HG03439 (cell line): ENCODE data around the gene SLC28A2.
"Not testable (repeated sequence)": the region's sequence is repeated elsewhere in the genome, so short reads cannot be mapped to it uniquely, and the experiment has no call there.

Source experiments
- ATAC-seq: cut with Tn5 transposase; IDR thresholded peaks from one replicate; pipeline ENCODE4 v1.9.1; 2021; ENCODE audit warnings: mild to moderate bottlenecking, moderate library complexity; ENCODE audit not compliant: unreplicated experiment

Gene SLC28A2, protein sequence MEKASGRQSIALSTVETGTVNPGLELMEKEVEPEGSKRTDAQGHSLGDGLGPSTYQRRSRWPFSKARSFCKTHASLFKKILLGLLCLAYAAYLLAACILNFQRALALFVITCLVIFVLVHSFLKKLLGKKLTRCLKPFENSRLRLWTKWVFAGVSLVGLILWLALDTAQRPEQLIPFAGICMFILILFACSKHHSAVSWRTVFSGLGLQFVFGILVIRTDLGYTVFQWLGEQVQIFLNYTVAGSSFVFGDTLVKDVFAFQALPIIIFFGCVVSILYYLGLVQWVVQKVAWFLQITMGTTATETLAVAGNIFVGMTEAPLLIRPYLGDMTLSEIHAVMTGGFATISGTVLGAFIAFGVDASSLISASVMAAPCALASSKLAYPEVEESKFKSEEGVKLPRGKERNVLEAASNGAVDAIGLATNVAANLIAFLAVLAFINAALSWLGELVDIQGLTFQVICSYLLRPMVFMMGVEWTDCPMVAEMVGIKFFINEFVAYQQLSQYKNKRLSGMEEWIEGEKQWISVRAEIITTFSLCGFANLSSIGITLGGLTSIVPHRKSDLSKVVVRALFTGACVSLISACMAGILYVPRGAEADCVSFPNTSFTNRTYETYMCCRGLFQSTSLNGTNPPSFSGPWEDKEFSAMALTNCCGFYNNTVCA

DNA sequence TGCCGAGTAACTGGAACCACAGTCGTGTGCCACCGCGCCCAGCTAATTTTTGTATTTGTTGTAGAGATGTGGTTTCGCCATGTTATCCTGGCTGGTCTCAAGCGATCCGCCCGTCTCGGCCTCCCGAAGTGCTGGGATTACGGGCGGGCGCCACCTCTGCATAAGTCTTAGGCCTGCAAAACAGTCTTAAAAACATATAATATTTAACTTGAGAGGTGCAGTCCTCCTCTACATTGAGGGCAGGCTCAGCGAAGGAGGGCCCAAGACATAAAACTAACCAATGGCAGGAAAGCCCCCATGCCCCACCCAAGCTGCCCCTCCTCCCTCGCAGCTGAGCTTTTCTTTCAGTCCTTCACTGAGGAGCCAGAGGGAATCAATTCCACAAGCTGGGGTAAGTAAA lies at the start of gene SLC28A2:
TSS of gene SLC28A2 (plus strand) at position 347 of the 400 bp plus-strand sequence. CDS start 982 bp downstream, outside the sequence.
- ATAC-seq: no peak

DNA sequence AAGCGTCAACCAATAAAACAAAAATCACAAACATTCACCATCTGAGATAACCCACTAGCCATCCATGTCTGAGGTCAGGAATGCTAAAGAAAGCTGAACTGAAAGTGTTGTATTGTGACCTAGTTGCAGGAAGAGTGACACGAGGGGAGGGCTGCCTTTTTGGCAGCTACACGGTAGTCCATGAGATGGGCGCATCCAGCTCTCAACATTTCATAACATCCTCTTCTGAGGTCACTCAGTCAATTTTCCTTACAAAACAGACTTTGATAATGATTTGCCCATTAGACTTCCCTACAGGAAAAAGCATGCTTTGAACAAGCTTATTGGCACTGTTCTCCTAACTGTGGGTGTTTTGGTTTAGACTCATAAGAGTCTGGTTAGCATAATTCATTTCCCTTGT lies 48.9 kb upstream of the SLC28A2 start:
- ATAC-seq: no peak

DNA sequence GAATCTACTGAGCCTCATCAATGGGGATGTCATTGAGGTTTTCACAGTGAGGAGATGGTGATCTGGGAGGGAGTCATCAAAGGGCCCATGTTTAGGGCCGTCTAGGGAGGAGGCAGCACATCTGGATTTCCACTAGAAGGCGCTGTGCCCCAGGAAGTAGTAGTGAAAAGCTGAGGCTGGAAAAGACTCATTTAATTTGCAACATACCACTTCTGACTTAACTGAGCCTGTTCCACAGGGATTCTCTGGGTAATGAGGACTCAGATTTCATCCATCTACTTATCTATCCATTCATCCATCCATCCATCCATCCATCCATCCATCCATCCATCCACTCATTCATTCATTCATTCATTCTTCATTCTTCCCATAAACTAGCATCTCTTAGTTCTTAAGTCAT lies 46.8 kb upstream of the SLC28A2 start:
- no peak for ATAC-seq

DNA sequence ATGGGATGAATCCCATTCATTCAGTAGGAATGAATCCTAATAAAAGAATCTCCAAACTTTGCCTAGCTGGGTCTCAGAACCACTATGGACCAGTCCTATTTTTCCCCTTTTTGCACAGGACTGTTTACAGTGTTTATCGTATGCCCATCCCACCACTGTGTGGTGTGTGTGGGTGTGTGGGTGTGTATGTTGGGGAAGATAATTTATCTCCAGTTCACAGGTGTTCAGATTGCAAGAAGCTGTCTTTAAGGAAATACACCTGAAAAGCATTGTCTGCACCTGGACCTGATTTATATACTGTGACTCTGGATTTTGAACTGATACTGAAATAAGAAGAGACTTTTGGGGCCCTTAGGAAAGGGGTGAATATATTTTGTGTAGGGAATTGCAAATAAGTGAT lies 39.5 kb upstream of the SLC28A2 start:
- ATAC-seq: no peak

DNA sequence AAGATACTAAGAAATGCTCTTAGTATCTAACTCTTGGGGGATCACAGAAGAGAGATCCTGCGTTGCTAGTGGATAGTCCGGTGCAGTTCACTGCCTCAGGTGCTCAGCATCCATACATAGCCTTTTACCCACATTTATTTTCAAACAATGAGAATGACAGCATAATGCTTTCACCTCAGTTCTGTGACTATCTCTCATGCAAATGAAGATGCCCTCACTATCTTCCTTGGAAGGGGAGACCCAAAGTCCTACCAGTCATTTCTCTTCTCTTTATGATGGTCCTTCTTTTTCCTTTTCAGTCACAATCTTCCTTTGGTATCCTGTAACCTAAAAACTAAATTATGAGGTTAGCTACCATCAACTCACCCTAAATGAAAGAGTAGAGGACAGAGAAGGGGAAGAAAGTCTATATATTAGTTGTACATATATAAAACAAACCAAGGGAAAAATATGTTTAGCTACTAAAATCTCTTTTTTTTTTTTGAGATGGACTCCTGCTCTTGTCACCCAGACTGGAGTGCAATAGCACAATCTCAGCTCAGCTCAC lies 30.9 kb upstream of the SLC28A2 start:
- ATAC-seq: no peak

DNA sequence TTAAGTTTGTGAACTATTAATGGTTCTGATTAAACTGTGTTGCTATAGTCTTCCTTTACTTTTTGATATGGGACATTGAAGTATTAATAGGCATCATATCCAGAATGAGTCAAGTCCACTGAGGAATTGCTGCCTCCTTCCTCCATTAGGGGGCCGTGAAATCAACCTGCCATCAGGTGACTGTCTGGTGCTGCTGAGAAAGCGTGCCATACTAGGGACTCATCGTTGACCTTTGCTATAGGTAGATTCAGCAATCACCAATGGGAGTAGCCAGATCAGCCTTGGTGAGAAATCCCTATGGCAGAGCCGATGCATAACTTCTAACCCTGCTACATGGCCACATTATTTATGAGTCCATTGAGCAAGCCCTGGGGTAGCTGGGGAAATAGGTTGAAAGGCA lies 30.1 kb upstream of the SLC28A2 start:
- no peak for ATAC-seq

DNA sequence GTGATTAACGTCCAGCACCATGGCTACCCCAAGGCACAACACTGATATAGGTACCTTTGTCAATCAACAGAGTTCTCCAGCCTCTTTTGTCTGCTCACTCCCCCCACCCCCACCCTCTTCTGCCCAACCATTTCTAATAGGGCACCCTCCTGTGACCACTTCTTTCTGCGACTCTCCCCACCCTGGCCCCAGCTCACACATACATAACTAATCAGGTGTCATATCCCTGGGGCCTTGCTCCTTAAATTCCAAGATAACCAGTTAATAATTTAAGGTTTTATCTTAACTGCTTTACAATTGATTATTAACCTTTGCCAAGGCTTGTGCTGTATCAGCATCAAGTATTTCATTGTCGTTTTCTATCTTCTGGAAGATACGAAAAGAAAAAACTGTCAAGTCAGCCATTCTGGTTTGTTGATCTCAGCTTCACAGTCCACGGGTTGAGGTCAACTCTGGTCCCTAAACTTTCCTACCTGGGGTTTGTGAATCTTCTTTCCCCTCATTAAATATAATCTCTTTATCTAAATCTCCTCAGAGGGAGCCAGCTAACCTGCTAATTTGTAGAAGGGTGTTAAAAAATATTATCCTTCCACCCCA lies 27.3 kb upstream of the SLC28A2 start:
- ATAC-seq: no peak

DNA sequence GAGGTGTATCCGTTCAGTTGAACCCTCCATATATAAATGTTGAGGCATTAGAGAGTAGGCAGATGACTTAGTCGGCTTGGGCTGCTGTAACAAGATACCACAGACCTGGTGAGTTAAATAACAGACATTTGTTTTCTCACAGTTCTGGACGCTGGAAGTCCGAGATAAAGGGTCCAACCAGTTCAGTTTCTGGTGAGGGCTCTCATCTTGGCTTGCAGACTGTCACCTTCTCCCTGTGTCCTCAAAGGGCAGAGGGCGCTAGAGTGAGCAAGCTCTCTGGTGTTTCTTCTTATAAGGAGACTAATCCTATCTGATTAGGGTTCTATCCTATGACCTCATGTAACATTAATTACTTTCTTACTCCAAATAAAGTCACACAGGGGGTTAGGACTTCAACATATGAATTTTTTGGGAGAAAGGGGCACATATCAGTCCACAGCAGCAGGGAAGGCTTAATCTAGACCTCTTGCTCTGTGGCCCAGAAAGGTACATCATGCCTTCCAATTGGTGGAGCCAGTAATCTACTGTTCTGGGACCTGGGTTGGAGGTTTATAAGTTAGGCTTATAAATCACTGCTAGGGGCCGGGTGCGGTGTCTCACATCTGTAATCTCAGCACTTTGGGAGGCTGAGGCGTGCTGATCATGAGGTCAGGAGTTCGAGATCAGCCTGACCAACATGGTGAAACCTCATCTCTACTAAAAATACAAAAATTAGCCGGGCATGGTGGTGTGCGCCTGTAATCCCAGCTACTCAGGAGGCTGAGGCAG lies 26.3 kb upstream of the SLC28A2 start:
- no peak for ATAC-seq

DNA sequence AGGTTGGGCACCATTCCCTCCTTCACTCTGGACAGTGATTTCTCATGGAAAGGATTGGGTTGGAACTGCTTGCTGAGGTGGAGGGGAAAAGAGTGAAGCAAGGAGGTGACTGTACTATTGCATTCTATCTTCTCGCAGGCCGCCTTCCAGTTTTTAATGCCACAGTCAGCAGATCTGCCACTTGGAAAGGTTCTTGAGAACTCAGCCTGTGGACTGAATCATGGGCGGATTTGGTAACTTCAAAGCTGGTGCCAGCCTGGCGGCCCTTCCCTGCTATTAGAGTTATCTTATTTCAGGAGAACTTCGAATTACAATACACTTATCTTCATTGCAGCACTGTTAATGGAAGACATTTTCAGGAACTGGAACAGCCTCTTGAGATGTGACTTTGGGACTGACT lies 23.1 kb upstream of the SLC28A2 start:
- no peak for ATAC-seq

DNA sequence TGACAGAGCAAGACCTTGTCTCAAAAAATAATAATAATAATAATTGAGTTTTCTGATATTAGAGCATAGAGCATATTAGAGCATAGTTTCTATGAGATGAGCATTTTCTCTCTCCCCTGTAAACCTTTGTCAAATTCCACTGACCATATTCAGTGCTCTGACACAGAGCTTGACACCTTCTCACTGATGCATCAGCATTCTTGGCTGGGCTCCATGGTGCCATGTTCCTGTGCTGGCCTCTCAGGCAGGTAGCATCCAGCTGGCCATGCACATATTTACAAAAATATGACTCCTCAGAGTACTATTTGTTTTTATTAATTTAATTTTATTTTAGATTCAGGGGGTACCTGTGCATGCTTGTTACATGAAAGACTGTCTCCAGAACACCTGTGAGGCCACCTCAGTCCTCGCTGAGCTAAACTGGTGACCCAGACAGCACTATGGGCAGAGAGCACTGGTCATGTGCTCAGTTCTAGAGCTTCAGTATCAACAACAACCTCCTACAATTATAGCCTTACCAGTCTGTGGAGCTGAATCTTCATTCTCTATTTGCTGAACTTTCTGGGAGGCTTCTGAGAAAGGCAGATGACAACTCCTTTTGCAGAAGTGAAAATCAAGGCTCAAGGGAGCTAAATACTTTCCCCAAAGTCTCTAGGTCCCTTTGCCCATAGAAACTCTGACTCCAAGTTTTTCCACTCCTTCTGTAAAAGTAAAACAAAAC lies 21.6 kb upstream of the SLC28A2 start:
- ATAC-seq: no peak

DNA sequence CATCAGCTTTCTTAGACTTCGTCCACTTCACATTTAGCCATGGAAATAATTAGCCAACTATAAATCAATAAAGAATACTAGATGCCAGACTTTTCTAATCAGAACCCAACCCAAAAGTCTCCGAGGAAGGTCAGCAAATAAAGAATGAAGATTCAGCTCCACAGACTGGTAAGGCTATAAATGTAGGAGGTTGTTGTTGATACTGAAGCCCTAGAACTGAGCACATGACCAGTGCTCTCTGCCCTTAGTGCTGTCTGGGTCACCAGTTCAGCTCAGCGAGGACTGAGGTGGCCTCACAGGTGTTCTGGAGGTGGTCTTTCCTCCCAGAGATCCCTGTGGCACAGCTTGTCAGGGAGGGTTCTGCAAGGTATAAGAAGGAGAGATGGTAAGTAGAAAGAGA lies 20.9 kb upstream of the SLC28A2 start:
- ATAC-seq: no peak

DNA sequence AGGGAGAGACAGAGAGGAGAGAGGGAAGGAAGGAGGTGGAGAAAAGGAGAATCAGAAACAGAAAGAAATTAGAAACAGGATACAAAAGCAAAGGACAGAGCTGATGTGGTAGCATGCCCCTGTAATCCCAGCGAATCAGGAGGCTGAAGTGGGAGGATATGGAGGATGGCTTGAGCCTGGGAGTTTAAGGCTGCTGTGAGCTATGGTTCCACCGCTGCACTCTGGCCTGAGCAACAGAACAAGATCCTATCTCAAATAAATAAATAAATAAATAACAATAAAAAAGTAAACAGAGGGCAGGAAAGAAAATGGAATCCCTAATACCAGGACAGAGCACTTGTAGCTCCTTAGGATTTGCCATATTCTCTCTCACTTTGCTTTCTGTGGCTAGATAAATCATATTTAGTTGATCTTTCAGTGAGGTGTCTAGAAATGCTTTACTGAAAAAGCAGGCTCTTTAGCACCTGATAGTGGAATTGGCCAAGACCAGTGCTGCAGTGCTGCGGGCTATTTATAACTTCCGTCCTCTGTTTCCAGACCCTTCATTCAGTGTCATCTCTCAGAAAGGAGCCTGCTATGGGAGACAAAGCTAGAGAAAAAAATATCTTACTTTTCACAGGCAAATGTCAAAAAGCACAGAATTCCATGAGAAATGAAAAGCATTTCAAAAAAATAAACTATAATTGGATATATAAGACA lies 20.0 kb upstream of the SLC28A2 start:
- no peak for ATAC-seq

DNA sequence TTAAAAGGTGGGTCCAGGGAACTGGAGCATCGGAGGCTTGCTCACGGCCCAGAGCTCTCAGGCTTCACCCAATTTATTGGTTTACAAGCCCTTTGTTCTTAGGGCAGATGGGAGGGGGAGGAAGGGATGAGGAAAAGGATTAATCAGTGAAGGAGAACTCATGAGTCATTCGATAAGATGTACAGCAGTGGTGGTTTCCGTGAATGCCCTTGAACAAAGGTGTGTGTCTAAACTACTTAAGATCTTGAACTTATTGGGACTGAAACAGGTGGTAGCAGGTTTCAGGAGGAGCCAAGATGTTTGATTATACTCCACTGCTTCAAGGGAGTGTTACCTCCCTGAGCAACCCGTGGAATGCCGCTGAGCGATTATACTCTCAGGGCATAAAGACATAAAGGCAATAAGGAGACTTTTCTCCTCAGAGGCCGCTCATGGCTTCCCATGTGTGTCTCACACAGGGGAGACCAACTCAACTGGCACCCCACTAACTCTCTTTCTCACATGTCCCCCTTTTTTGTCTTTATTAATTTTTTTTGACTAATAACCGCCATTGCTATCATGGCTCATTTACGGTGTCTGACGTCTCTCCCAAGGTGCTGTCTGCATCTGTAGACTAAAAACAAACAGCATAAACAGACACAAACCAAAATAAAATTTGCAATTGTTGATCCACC lies 17.3 kb upstream of the SLC28A2 start:
- ATAC-seq: no peak

DNA sequence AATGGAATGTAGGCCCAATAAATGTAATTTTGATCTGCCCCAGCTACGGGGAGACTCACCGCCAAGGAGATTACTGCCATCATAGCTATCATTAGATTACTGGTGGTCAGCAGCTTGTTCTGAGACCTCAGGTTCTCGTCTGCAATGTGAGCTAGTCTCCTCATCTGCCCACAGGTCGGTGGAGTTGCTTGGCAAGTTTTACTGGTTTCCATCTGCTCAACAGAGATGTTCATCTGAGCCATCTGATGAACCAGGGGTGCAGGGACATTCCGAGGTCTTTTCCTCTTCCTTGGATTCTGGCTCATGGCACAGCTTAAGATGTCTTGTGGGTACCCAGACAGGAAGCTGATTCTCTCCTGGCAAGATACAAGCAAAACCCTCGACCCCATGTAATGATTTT lies 15.2 kb upstream of the SLC28A2 start:
- ATAC-seq: not testable (repeated sequence)

DNA sequence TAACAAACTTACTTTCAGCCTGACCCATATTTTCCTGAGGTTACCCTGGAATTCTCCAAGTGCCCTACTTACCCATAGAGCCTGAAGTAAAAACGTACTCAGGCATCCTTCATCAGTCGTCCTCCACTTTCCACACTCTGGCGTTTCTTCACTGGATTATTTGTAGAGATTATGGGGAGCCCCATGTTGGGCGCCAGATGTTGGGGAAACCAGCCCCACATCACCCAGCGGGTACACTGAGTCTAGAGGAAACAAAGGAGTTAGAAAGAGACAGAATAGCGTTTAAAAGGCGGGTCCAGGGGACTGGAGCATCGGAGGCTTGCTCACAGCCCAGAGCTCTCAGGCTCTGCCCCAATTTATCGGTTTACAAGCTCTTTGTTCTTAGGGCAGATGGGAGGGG lies 9.7 kb upstream of the SLC28A2 start:
- no peak for ATAC-seq

DNA sequence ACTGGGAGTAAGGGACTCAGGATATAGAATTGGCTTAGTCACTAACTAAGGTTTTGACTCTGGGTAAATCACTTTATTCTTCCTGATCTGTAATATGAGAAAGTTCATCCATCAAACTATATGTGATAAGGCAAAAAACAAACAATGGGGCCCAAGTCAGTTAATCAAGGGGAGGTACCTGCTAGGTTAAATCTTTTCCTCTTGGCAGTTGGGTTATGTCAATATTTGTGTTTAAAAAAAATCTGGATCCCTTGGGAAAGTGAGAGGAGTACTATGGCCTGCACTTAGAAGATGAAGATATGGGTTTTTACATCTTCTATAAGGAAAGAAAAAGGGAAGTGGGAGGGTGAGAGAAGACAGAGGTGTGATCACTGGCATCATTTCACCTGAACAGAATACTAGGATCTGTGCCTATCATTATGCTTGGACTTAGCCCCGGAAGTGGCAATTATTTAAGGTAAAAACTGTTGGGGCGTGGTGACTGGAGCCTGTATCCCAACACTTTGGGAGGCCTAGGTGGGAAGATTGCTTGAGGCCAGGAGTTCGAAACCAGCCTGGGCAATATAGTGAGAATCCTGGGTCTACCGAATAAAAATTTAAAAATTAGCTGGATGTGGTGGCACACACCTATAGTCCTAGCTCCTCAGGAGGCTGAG lies 2.8 kb upstream of the SLC28A2 start:
- no peak for ATAC-seq

DNA sequence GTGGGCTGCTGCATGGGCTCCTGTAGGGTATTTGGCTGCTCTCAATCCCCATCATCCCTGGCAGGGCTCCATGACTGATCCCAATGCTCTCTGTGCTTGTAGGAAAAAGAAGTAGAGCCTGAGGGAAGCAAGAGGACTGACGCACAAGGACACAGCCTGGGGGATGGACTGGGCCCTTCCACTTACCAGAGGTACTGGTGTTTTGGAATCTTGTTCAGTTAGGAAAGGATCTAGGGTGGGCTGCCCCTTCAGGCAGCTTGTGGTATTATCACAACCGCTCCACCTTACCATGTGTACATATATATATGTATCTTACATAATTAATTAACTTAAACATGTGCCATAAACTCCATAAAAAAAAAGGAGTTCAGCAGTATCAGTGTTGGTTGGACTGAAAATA lies 1.3 kb downstream of the SLC28A2 start:
- no peak for ATAC-seq

DNA sequence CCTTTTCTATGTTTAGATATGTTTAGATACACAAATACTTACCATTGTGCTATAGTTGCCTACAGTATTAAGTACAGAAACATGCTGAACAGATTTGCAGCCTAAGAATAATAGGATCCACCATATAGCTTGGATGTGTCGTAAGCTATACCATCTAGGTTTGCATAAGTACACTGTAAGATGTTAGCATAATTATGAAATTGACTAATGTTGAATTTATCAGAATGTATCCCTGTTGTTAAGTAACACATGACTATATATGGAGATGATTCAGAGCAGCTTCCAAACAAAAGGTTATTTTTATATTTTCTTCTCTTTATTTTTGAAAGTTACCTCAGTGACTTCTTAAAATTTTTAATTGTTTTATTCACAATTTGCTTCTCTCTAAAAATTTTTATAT lies 2.4 kb downstream of the SLC28A2 start:
- ATAC-seq: no peak

DNA sequence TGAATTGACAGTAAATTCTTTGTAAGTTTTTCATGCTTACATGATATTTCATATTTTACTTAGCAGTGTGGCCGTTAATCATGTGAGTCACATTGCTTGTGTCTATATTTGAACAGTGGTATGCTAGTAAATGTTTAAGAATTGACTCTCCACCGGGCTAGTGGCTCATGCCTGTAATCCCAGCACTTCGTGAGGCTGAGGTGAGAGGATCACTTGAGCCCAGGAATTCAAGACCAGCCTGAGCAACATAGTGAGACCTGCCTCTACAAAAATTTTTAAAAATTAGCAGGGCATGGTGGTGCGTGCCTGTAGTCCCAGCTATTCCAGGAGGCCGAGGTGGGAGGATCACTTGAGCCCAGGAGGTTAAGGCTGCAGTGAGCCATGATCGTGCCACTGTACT lies 2.8 kb downstream of the SLC28A2 start:
- not testable (repeated sequence) for ATAC-seq
